ENCODE measurements around the gene PNLIP.

PNLIP gene

GRCh38 chr10:116524736-116525135, 21.0 kb upstream of the PNLIP start:
- TF ChIP-seq POLR2AphosphoS5 (IDR thresholded peaks at IDR 0.05; ENCODE audit: low read depth) (no peak), REST (IDR thresholded peaks at IDR 0.05; ENCODE audit: insufficient replicate concordance, low read depth) (no peak), CTCF (IDR thresholded peaks at IDR 0.05; ENCODE audit: insufficient read depth, low read length) (no peak)
- Histone ChIP-seq H3K27me3 (ENCODE audit: insufficient read depth, poor library complexity, severe bottlenecking) (no peaks in the 10 kb centered on the region), H3K4me3 (replicated peaks; ENCODE audit: insufficient read depth, low read length) (no peak overlapping the region), H3K27ac (replicated peaks) (no peak overlapping the region)
- DNase-seq (ENCODE audit: low read depth in 1 of 2, low spot score in 1 of 2): no peak

GRCh38 chr10:116526219-116526618, 19.5 kb upstream of the PNLIP start:
- Histone ChIP-seq H3K27ac (replicated peaks) (no peak overlapping the region), H3K27me3 (ENCODE audit: insufficient read depth, poor library complexity, severe bottlenecking) (no peaks in the 10 kb centered on the region), H3K4me3 (replicated peaks; ENCODE audit: insufficient read depth, low read length) (no peak overlapping the region)
- TF ChIP-seq CTCF (IDR thresholded peaks at IDR 0.05; ENCODE audit: insufficient read depth, low read length) (no peak), SPI1 (IDR thresholded peaks at IDR 0.05; ENCODE audit: borderline replicate concordance, low read depth) (no peak), REST (IDR thresholded peaks at IDR 0.05; ENCODE audit: insufficient replicate concordance, low read depth) (no peak), GABPA (IDR thresholded peaks at IDR 0.05; ENCODE audit: low read depth) (no peak), POLR2AphosphoS5 (IDR thresholded peaks at IDR 0.05; ENCODE audit: low read depth) (no peak)
- no peak for DNase-seq (ENCODE audit: low read depth in 1 of 2, low spot score in 1 of 2)

GRCh38 chr10:116536810-116537209, 8.9 kb upstream of the PNLIP start:
- no peaks in the 10 kb centered on the region for H3K27me3 ChIP-seq (ENCODE audit: insufficient read depth, poor library complexity, severe bottlenecking)
- TF ChIP-seq REST (IDR thresholded peaks at IDR 0.05; ENCODE audit: insufficient replicate concordance, low read depth) (no peak), CTCF (IDR thresholded peaks at IDR 0.05; ENCODE audit: insufficient read depth, low read length) (no peak), GABPA (IDR thresholded peaks at IDR 0.05; ENCODE audit: low read depth) (no peak), POLR2AphosphoS5 (IDR thresholded peaks at IDR 0.05; ENCODE audit: low read depth) (no peak), SPI1 (IDR thresholded peaks at IDR 0.05; ENCODE audit: borderline replicate concordance, low read depth) (no peak)
- DNase-seq (ENCODE audit: low read depth in 1 of 2, low spot score in 1 of 2): no peak
- no peak overlapping the region for H3K4me3 ChIP-seq (replicated peaks; ENCODE audit: insufficient read depth, low read length)
- no peak overlapping the region for H3K27ac ChIP-seq (replicated peaks)

All from HL-60 (cell line).